ENCODE results near the gene SPP2. TPM values are rescaled to one million over a fixed set of nuclear protein-coding genes. Genes with fewer than 3 reads are reported as not detected.

The SPP2 gene
- total and polyA plus RNA-seq, 9 of the 15 experiments (the other 6 are each of a cell fraction or from before 2014, with no cell fraction given): not detected

DNA sequence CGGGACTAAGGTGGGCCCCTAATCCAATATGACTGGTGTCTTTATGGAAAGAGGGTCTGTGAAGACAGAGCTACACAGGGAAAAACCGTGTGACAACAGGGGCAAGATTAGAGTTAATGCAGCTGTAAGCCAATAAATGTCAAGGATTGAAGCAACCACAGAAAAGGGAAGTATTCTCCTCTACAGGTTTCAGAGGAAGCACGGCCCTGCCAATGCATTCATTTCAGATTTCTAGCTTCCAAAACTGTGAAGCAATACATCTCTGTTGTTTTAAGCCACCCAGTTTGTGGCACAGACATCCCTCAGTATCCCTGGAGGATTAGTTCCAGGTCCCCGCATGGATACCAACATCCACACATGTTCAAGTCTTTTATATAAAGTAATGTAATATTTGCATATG lies 48.8 kb downstream of the SPP2 start:
- H3K36me3 ChIP-seq (ENCODE audit: control insufficient read depth, insufficient read depth, low read length): no peaks in the 10 kb centered on the region
- no peak overlapping the region for H3K4me2 ChIP-seq (ENCODE audit: insufficient read depth, low read length)
- no peak overlapping the region for H3K4me3 ChIP-seq
- CTCF ChIA-PET (ENCODE audit: low intra/inter-chr PET ratio): no interaction called here
- no peaks in the 10 kb centered on the region for H3K79me2 ChIP-seq (ENCODE audit: control insufficient read depth, insufficient read depth, low read length)
- no peak for ATAC-seq
- H4K20me1 ChIP-seq (replicated peaks; ENCODE audit: control insufficient read depth, insufficient read depth, low read length): no peaks in the 10 kb centered on the region
- FAIRE-seq: no peak
- POLR2A ChIA-PET: interaction anchor here (0.7 kb wide), 1 partner anchor 136 kb away, joined by 3 read pairs; no protein-coding TSS in a partner anchor
- H3K4me1 ChIP-seq (replicated peaks in 1 of 2; ENCODE audit: control insufficient read depth in 2 of 2, insufficient read depth in 2 of 2, low read length in 2 of 2): no peaks in the 10 kb centered on the region
- no peaks in the 10 kb centered on the region for H3K9me1 ChIP-seq (ENCODE audit: control insufficient read depth, insufficient read depth, low read length)
- no peak overlapping the region for H3K9ac ChIP-seq (ENCODE audit: insufficient read depth in 1 of 2, low read depth in 2 of 2, low read length in 2 of 2)
- 0% methylated on average over 3 of the region's 4 CpGs for WGBS (ENCODE audit: insufficient coverage, low coverage, missing lambda C conversion rate)
- no peaks in the 10 kb centered on the region for H3K27me3 ChIP-seq (ENCODE audit: control insufficient read depth in 2 of 2, insufficient read depth in 2 of 2, low read length in 2 of 2)
- DNase-seq (ENCODE audit: extremely low read depth in 1 of 4, low spot score in 3 of 4): no peak
- intact Hi-C loops (cut with micrococcal nuclease): no loop called here
- no peaks in the 10 kb centered on the region for H3K9me3 ChIP-seq (replicated peaks; ENCODE audit: control insufficient read depth, insufficient read depth, low read depth, low read length)
- no peak overlapping the region for H2AFZ ChIP-seq (ENCODE audit: low read depth, low read length)
- in situ Hi-C loops (cut with MboI): no loop called here
- no TSS peak for BruUV-seq (replicated peaks)
- H3K27ac ChIP-seq (ENCODE audit: extremely low read depth, low read depth, low read length): no peak overlapping the region
- TF ChIP-seq, protein P1, sequence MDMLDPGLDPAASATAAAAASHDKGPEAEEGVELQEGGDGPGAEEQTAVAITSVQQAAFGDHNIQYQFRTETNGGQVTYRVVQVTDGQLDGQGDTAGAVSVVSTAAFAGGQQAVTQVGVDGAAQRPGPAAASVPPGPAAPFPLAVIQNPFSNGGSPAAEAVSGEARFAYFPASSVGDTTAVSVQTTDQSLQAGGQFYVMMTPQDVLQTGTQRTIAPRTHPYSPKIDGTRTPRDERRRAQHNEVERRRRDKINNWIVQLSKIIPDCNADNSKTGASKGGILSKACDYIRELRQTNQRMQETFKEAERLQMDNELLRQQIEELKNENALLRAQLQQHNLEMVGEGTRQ (CRISPR knock-in tag; IDR thresholded peaks at IDR 0.05): no peak
- TF ChIP-seq CREB5 (CRISPR knock-in tag; IDR thresholded peaks at IDR 0.05) (no peak), ZNF217 (CRISPR knock-in tag; IDR thresholded peaks at IDR 0.05) (no peak), NFXL1 (CRISPR knock-in tag; IDR thresholded peaks at IDR 0.05) (no peak), HMG20A (CRISPR knock-in tag; conservative IDR thresholded peaks at IDR 0.05) (no peak), ZBTB40 (IDR thresholded peaks at IDR 0.05) (no peak), ZBTB40 (CRISPR knock-in tag; IDR thresholded peaks at IDR 0.05) (no peak), HDAC1 (IDR thresholded peaks at IDR 0.05) (no peak), POLR3A (IDR thresholded peaks at IDR 0.05; ENCODE audit: borderline replicate concordance, extremely low read depth, insufficient read depth, insufficient read length) (no peak), CCAR2 (IDR thresholded peaks at IDR 0.05; ENCODE audit: low read depth, low read length) (no peak), U2AF1 (optimal IDR thresholded peaks at IDR 0.05; ENCODE audit: low read depth, low read length) (no peak)

Data from K562 (cell line).